ENCODE results near the gene GMIP. TPM values are rescaled to one million over a fixed set of nuclear protein-coding genes. Genes with fewer than 3 reads are reported as not detected.
"Not testable (repeated sequence)": the region's sequence is repeated elsewhere in the genome, so short reads cannot be mapped to it uniquely, and the experiment has no call there.

GMIP gene
- total RNA-seq, 1 donor from 2014 or later = 18.0 TPM

DNA sequence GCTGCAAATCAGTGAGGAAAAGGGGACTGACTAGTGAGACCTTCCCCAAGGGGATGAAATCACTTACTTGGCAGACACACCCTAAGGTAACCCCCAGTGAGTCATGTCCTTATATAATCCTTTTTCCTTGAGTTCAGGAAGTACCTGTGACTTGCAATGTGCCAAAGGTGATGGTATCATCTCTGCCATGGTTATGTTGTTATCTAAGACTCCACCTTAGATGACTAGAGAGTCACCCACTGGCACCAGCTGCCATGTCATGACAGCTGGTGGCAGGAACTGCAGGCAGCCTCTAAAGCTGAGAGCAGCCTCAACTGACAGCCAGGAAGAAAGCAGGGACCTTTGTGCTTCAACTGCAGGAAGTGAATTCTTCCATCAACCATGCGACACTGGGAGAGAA lies 37.4 kb downstream of the GMIP start:
- Mint-ChIP-seq H3K4me1 (ENCODE audit: low read depth) (peaks cover 6% of the 10 kb centered on the region), H3K27ac (ENCODE audit: unreplicated experiment) (no peak overlapping the region), H3K27me3 (ENCODE audit: low read depth) (no peaks in the 10 kb centered on the region), H3K4me3 (ENCODE audit: unreplicated experiment) (no peak overlapping the region), H3K36me3 (ENCODE audit: low read depth) (no peaks in the 10 kb centered on the region), H3K9me3 (ENCODE audit: low read depth) (no peaks in the 10 kb centered on the region)
- TF ChIP-seq, protein P1, sequence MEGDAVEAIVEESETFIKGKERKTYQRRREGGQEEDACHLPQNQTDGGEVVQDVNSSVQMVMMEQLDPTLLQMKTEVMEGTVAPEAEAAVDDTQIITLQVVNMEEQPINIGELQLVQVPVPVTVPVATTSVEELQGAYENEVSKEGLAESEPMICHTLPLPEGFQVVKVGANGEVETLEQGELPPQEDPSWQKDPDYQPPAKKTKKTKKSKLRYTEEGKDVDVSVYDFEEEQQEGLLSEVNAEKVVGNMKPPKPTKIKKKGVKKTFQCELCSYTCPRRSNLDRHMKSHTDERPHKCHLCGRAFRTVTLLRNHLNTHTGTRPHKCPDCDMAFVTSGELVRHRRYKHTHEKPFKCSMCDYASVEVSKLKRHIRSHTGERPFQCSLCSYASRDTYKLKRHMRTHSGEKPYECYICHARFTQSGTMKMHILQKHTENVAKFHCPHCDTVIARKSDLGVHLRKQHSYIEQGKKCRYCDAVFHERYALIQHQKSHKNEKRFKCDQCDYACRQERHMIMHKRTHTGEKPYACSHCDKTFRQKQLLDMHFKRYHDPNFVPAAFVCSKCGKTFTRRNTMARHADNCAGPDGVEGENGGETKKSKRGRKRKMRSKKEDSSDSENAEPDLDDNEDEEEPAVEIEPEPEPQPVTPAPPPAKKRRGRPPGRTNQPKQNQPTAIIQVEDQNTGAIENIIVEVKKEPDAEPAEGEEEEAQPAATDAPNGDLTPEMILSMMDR (IDR thresholded peaks at IDR 0.05) = no peak
- no peak for DNase-seq (ENCODE audit: low spot score)

DNA sequence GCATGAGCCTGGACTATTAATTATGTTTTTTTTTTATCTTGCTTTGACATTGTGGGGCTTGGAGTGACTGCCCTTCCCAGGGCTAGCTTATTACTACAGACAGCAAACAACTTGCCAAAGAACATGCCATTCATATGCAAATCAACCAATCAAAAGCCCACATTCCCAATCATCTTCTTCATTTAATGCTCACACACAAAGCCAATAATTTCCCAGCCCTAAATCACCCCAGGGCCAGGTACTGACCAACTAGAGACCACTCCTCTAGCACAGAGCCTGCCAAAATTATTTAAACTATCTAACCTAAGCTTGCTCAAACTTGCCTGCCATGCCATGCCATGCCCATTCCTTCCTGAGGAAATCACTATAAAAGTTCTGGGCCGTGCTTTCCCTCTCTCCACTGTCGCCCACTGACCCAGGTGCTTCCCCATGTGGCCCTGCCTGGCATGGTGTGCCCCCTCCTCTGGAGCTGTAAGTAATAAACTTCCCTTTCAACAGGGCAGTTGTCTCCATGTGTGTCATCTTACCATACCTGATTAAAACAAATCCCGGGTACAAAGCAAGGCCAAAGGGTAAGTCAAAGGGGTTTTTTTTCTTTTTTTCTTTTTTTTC lies 40.6 kb downstream of the GMIP start:
- H3K4me1 Mint-ChIP-seq (ENCODE audit: low read depth) = no peaks in the 10 kb centered on the region

DNA sequence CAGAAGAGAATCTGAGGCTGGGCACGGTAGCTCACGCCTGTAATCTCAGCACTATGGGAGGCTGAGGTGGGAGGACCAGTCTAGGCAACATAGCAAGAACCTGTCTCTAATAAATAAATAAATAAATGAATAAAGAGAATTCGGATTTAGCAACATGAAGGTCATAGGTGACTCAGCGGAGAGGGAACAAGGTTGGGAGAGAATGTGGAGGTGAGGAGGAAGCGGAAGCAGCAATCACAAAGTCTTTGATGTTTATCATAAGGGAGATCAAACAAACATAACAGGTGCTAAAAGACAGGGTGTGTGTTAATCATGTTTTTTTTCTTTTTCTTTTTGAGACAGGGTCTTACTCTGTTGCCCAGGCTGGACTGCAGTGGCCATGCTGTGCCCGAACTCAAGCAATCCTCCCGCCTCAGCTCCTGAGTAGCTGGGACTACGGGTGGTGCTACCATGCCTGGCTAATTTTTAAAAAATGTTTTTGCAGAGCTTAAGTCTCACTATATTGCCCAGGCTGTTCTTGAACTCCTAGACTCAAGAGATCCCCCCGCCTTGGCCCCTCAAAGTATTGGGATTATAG lies 41.2 kb downstream of the GMIP start:
- Mint-ChIP-seq H3K36me3 (ENCODE audit: low read depth) (no peaks in the 10 kb centered on the region), H3K27me3 (ENCODE audit: low read depth) (no peaks in the 10 kb centered on the region), H3K4me1 (ENCODE audit: low read depth) (no peaks in the 10 kb centered on the region), H3K27ac (ENCODE audit: unreplicated experiment) (no peak overlapping the region), H3K4me3 (ENCODE audit: unreplicated experiment) (no peak overlapping the region), H3K9me3 (ENCODE audit: low read depth) (no peaks in the 10 kb centered on the region)
- TF ChIP-seq, protein P1 (IDR thresholded peaks at IDR 0.05) = no peak
- DNase-seq (ENCODE audit: low spot score) = no peak

More for the DNA sequence above, 40.6 kb downstream of the GMIP start:
- H3K27ac Mint-ChIP-seq (ENCODE audit: unreplicated experiment) = no peak overlapping the region
- no peak overlapping the region for H3K4me3 Mint-ChIP-seq (ENCODE audit: unreplicated experiment)
- H3K9me3 Mint-ChIP-seq (ENCODE audit: low read depth) = no peaks in the 10 kb centered on the region
- no peaks in the 10 kb centered on the region for H3K27me3 Mint-ChIP-seq (ENCODE audit: low read depth)
- no peak for DNase-seq (ENCODE audit: low spot score)
- no peaks in the 10 kb centered on the region for H3K36me3 Mint-ChIP-seq (ENCODE audit: low read depth)
- TF ChIP-seq, protein P1 (IDR thresholded peaks at IDR 0.05) = no peak

DNA sequence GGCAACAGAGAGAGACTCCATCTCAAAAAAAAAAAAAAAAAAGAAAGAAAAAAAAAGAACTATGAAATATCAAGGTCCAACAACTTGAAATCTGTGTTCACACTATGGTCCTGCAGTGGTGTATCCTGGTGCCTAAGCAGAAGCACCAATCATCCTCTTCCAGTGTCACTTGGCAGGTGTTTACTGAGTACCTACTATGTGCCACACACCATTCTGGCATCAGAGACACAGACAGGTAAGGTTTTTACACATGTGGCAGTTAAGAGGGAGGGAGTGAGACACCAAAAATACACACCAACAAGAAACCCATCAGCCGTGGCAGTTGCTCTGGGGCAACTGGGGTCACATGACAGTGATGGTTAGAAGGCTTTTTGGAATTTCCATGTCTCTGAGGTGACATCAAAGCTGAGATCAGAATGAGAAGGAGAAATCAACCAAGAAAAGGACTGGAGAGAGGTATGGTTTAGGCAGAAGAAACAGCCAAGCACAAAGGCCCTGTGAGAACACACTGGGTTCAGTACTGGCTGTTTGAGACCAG lies 42.6 kb downstream of the GMIP start:
- TF ChIP-seq, protein P1 (IDR thresholded peaks at IDR 0.05) = no peak
- H3K9me3 Mint-ChIP-seq (ENCODE audit: low read depth) = no peaks in the 10 kb centered on the region
- peaks cover 2% of the 10 kb centered on the region for H3K4me1 Mint-ChIP-seq (ENCODE audit: low read depth)
- H3K4me3 Mint-ChIP-seq (ENCODE audit: unreplicated experiment) = no peak overlapping the region
- H3K27ac Mint-ChIP-seq (ENCODE audit: unreplicated experiment) = no peak overlapping the region
- H3K27me3 Mint-ChIP-seq (ENCODE audit: low read depth) = no peaks in the 10 kb centered on the region
- no peaks in the 10 kb centered on the region for H3K36me3 Mint-ChIP-seq (ENCODE audit: low read depth)
- no peak for DNase-seq (ENCODE audit: low spot score)

DNA sequence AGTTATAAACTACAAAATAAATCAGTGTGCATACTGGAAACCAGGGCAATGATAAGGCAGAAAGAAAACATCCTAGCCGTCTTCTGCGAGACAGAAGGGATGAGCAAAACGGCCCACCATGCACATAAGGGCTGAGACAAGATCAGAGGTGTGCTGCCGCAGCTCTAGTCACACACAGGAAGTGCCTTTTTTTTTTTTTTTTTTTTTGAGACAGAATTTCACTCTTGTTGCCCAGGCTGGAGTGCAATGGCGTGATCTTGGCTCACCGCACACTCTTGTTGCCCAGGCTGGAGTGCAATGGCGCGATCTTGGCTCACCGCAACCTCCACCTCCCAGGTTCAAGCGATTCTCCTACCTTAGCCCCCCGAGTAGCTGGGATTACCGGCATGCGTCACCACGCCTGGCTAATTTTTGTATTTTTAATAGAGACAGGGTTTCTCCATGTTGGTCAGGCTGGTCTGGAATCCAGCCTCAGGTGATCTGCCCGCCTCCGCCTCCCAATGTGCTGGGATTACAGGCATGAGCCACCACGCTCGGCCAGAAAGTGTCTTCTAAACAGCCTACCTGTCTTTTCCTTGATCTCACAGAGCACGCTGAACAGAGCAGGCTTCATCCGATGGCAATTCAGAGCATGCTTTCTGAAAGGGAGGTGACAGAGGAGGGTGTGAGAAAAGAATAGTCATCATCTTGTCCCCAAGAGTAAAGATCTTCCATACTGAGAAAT lies 44.6 kb downstream of the GMIP start:
- H3K27ac Mint-ChIP-seq (ENCODE audit: unreplicated experiment); DNase-seq (ENCODE audit: low spot score); H3K27me3 Mint-ChIP-seq (ENCODE audit: low read depth); H3K4me3 Mint-ChIP-seq (ENCODE audit: unreplicated experiment); H3K36me3 Mint-ChIP-seq (ENCODE audit: low read depth); H3K9me3 Mint-ChIP-seq (ENCODE audit: low read depth); H3K4me1 Mint-ChIP-seq (ENCODE audit: low read depth): not testable (repeated sequence)

Measured in chondrocyte (in vitro differentiated cells).